ENCODE data around the gene MAGEB1. TPM values are rescaled to one million over a fixed set of nuclear protein-coding genes. Genes with fewer than 3 reads are reported as not detected.

MAGEB1 gene
- total and polyA plus RNA-seq, 2 of the 13 experiments (the other 11 are each of a cell fraction or from before 2014, with no cell fraction given) = not detected

DNA sequence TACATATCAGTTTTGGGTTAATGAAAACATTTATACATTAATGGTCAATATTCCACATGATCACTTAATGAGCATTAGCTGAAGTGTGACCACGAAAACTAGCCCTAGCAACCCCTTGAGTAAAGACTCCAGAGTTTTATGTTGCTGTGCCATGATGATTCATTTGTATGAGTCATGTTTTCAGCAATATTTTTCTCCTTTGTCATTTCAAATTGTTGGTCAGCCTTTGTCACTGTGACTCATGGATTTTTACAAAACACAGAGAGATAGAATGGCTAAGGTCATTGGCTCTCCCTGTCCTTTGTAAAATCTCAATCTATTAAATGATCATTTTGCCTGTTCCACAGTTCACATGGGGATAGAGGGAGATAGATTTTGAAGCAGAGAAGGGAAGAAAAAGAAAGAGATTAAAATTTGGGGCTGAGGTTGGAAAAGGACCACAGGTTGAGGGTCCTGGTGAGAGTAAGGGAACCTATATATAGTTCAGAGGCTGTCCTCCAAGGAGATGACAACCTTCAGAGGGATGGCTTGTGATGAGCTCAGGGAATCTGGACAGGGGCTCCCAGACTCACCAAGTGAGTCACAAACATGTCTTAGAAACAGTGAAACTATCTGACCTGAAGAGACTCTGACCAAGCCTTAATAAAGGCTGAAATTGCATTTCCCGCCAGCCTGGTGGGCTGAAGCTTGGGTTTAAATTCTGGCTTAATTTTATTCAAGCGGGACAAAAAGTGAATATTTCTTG lies 36.7 kb downstream of the MAGEB1 start:
- Histone ChIP-seq H3K4me2 (ENCODE audit: low read depth, low read length) (no peak overlapping the region), H3K4me3 (replicated peaks in 1 of 3; ENCODE audit: insufficient read depth in 1 of 3, low read depth in 2 of 3, low read length in 3 of 3) (no peak overlapping the region), H3K79me2 (ENCODE audit: insufficient read depth, low read length) (no peaks in the 10 kb centered on the region), H2AFZ (ENCODE audit: low read length) (no peak overlapping the region), H3K36me3 (replicated peaks in 1 of 2; ENCODE audit: control insufficient read depth in 1 of 2, insufficient read depth in 2 of 2, low read length in 2 of 2) (no peaks in the 10 kb centered on the region), H3K27ac (ENCODE audit: extremely low read length, insufficient read depth, low read length) (no peak overlapping the region), H3K9me3 (ENCODE audit: low read length) (no peaks in the 10 kb centered on the region), H3K27me3 (ENCODE audit: control insufficient read depth in 1 of 2, insufficient read depth in 2 of 2, low read length in 2 of 2) (no peaks in the 10 kb centered on the region), H3K9ac (ENCODE audit: insufficient read depth, low read depth, low read length) (no peak overlapping the region), H3K4me1 (ENCODE audit: insufficient read depth, low read length) (no peaks in the 10 kb centered on the region), H4K20me1 (ENCODE audit: insufficient read depth, low read length) (no peaks in the 10 kb centered on the region)
- ATAC-seq = no peak
- no peak for FAIRE-seq
- BruUV-seq (replicated peaks) = no TSS peak
- peak; percentile 22 for DNase-seq (ENCODE audit: low spot score)
- POLR2A ChIA-PET = no interaction called here
- 29% methylated on average over 3 of the region's 3 CpGs for WGBS (ENCODE audit: low lambda C conversion rate)
- TF ChIP-seq SP2 (CRISPR knock-in tag; IDR thresholded peaks at IDR 0.05) (no peak), NFE2L2 (IDR thresholded peaks at IDR 0.05; ENCODE audit: low read length) (peak; percentile 75), ZBTB7A (CRISPR knock-in tag; IDR thresholded peaks at IDR 0.05) (no peak), CREB1 (IDR thresholded peaks at IDR 0.05) (peak; percentile 46), CREB1 (CRISPR knock-in tag; IDR thresholded peaks at IDR 0.05) (no peak), LCORL (IDR thresholded peaks at IDR 0.05) (no peak), LCORL (CRISPR knock-in tag; IDR thresholded peaks at IDR 0.05) (no peak), EP300 (IDR thresholded peaks at IDR 0.05; ENCODE audit: low read depth in 2 of 2, low read length in 2 of 2) (peak in 1 of 2 experiments; percentile 7; a peak in 1 of 4 replicates), EP300 (CRISPR knock-in tag; IDR thresholded peaks at IDR 0.05; ENCODE audit: borderline replicate concordance) (no peak), FOSL2 (CRISPR knock-in tag; IDR thresholded peaks at IDR 0.05) (peak; percentile 84), RORA (CRISPR knock-in tag; IDR thresholded peaks at IDR 0.05) (no peak), SNAI1 (CRISPR knock-in tag; IDR thresholded peaks at IDR 0.05; ENCODE audit: borderline replicate concordance) (no peak)
- intact Hi-C loops (cut with micrococcal nuclease; ENCODE audit: unreplicated experiment) = no loop called here
- in situ Hi-C loops (cut with HindIII; ENCODE audit: extremely low pct_ligation_motif_present, low pct_unique_long_range_greater_than_20kb) = no loop called here
- CTCF ChIA-PET (ENCODE audit: low intra/inter-chr PET ratio, low total read pairs) = no interaction called here
